CD4-positive, alpha-beta T cell (primary cell): Measurements from ENCODE around the gene CEP192. TPM values are rescaled to one million over a fixed set of nuclear protein-coding genes. Genes with fewer than 3 reads are reported as not detected.
"Not testable (repeated sequence)": the region's sequence is repeated elsewhere in the genome, so short reads cannot be mapped to it uniquely, and the experiment has no call there.

ENCODE experiments used
- ATAC-seq: fragments of 200-7000 bp; cut with Tn5 transposase; one replicate; pipeline ENCODE4 v1.10.0; 2022; ENCODE audit warnings: mild to moderate bottlenecking; ENCODE audit not compliant: poor library complexity
- CTCF ChIA-PET: fragments of 350-600 bp; sonication (Branson Sonifier 250); formaldehyde crosslinking; loops from one replicate; lab custom pipeline; 2021; ENCODE audit warnings: antibody characterized with exemption, inconsistent platforms; lab: Charles Lee
- POLR2A ChIA-PET: fragments of 350-600 bp; sonication (Branson Sonifier 250); formaldehyde crosslinking; loops from one replicate; lab custom pipeline; 2021; ENCODE audit warnings: antibody characterized with exemption, inconsistent platforms; lab: Charles Lee
- DNase-seq, 14 experiments: peaks; one replicate each; pipeline ENCODE4 v3.0.0-alpha.2; 2013 to 2020; ENCODE audit warnings: mixed read lengths in 2 of 14
- H3K27ac ChIP-seq, 2 donors: one replicate each; pipeline versions ENCODE4 v1.5.1 to v1.7.0; 2013; ENCODE audit warnings: low read length in 2 of 2, low read depth in 1 of 2, mild to moderate bottlenecking in 1 of 2
- H3K27me3 ChIP-seq, 2 experiments: 1 replicate in 1 of 2; 2 replicates in 1 of 2; pipeline versions ENCODE4 v1.6.1 to v1.7.0; 2013; ENCODE audit warnings: low read length in 2 of 2, control low read depth in 1 of 2, mild to moderate bottlenecking in 1 of 2, moderate library complexity in 1 of 2; ENCODE audit not compliant: insufficient read depth in 2 of 2, control insufficient read depth in 1 of 2
- H3K36me3 ChIP-seq: one replicate; pipeline ENCODE4 v1.6.1; 2013; ENCODE audit warnings: low read length, control low read depth; ENCODE audit not compliant: insufficient read depth
- H3K4me1 ChIP-seq: one replicate; pipeline ENCODE4 v1.6.1; 2013; ENCODE audit warnings: low read length, control low read depth; ENCODE audit not compliant: insufficient read depth
- H3K4me3 ChIP-seq: one replicate; pipeline ENCODE4 v1.5.1; 2013; ENCODE audit warnings: mild to moderate bottlenecking, low read length, moderate library complexity
- H3K9me3 ChIP-seq, 2 experiments: 1 replicate in 1 of 2; 2 replicates in 1 of 2; pipeline versions ENCODE4 v1.6.1 to v1.7.0; 2013; ENCODE audit warnings: low read length in 2 of 2, mild to moderate bottlenecking in 2 of 2, control low read depth in 1 of 2, moderate library complexity in 1 of 2; ENCODE audit not compliant: control insufficient read depth in 1 of 2, insufficient read depth in 1 of 2
- H3K27ac Mint-ChIP-seq: one replicate; pipeline ENCODE4 v1.8.0; 2020; ENCODE audit warnings: mixed read lengths
- H3K27me3 Mint-ChIP-seq: one replicate; pipeline ENCODE4 v1.8.0; 2021; ENCODE audit warnings: mixed read lengths
- H3K36me3 Mint-ChIP-seq: one replicate; pipeline ENCODE4 v1.8.0; 2021; ENCODE audit warnings: low read depth, mixed read lengths
- H3K4me1 Mint-ChIP-seq: one replicate; pipeline ENCODE4 v1.8.0; 2021; ENCODE audit warnings: low read depth, mixed read lengths
- H3K4me3 Mint-ChIP-seq: one replicate; pipeline ENCODE4 v1.8.0; 2020; ENCODE audit warnings: mild to moderate bottlenecking, mixed read lengths
- H3K9me3 Mint-ChIP-seq: one replicate; pipeline ENCODE4 v1.8.0; 2020; ENCODE audit warnings: mixed read lengths
- intact Hi-C, 2 experiments: fragments of 100-400 bp; cut with DNase I in 1 of 2; cut with micrococcal nuclease in 1 of 2; formaldehyde crosslinking; loops; one replicate each; pipeline versions ENCODE4 v1.15.1 to v1.9.0; 2023 to 2025; cut with DNase I, micrococcal nuclease
- total RNA-seq, 174 experiments: library from RNA in 2 of 174; stranded (reverse) in 2 of 174; gene quantifications; one replicate each; pipeline ENCODE4 v1.2.3 and lab custom pipeline; 2021 to 2026
- TF ChIP-seq, protein P1 (sequence below): fragments of 200-600 bp; IDR thresholded peaks from one replicate; pipeline ENCODE4 v1.8.0; 2022; ENCODE audit warnings: antibody characterized with exemption, mild to moderate bottlenecking

Gene CEP192
- total RNA-seq, 2 experiments from 2014 or later, result 23.4 to 25.0 TPM

GRCh38 chr18:13096719-13097118 is 105.6 kb downstream of the CEP192 start:
- CTCF ChIA-PET, result no interaction called here
- Histone ChIP-seq H3K4me3 (no peak overlapping the region), H3K27me3 (no peaks in the 10 kb centered on the region), H3K27ac (no peak overlapping the region), H3K4me1 (no peaks in the 10 kb centered on the region), H3K36me3 (peaks cover 71% of the 10 kb centered on the region), H3K9me3 (no peaks in the 10 kb centered on the region)
- ATAC-seq, result no peak
- Mint-ChIP-seq H3K27me3 (no peaks in the 10 kb centered on the region), H3K27ac (no peak overlapping the region), H3K9me3 (no peaks in the 10 kb centered on the region), H3K4me3 (no peak overlapping the region), H3K4me1 (no peaks in the 10 kb centered on the region), H3K36me3 (peaks cover 81% of the 10 kb centered on the region)
- TF ChIP-seq, protein P1, sequence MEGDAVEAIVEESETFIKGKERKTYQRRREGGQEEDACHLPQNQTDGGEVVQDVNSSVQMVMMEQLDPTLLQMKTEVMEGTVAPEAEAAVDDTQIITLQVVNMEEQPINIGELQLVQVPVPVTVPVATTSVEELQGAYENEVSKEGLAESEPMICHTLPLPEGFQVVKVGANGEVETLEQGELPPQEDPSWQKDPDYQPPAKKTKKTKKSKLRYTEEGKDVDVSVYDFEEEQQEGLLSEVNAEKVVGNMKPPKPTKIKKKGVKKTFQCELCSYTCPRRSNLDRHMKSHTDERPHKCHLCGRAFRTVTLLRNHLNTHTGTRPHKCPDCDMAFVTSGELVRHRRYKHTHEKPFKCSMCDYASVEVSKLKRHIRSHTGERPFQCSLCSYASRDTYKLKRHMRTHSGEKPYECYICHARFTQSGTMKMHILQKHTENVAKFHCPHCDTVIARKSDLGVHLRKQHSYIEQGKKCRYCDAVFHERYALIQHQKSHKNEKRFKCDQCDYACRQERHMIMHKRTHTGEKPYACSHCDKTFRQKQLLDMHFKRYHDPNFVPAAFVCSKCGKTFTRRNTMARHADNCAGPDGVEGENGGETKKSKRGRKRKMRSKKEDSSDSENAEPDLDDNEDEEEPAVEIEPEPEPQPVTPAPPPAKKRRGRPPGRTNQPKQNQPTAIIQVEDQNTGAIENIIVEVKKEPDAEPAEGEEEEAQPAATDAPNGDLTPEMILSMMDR, result no peak
- intact Hi-C loops, result no loop called here
- POLR2A ChIA-PET, result no interaction called here
- DNase-seq, result no peak

DNA sequence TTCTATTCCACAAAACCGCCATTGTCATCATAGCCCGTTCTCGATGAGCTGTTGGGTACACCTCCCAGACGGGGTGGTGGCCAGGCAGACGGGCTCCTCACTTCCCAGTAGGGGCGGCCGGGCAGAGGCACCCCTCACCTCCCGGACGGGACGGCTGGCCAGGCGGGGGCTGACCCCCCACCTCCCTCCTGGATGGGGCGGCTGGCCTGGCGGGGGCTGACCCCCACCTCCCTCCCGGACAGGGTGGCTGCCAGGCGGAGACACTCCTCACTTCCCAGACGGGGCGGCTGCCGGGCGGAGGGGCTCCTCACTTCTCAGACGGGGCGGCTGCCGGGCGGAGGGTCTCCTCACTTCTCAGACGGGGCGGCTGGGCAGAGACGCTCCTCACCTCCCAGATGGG is 106.9 kb downstream of the CEP192 start:
- H3K27ac Mint-ChIP-seq, H3K4me3 ChIP-seq, H3K4me1 Mint-ChIP-seq, H3K27me3 Mint-ChIP-seq, intact Hi-C loops, H3K4me1 ChIP-seq, ATAC-seq, H3K9me3 ChIP-seq, POLR2A ChIA-PET, DNase-seq, H3K9me3 Mint-ChIP-seq, H3K4me3 Mint-ChIP-seq, H3K27me3 ChIP-seq, H3K27ac ChIP-seq, CTCF ChIA-PET: not testable (repeated sequence)
- H3K36me3 ChIP-seq, result peaks cover 73% of the 10 kb centered on the region
- peaks cover 89% of the 10 kb centered on the region for H3K36me3 Mint-ChIP-seq

- H3K9me3 ChIP-seq, result no peaks in the 10 kb centered on the region
- TF ChIP-seq, protein P1, result no peak
- H3K36me3 ChIP-seq, result peaks cover 75% of the 10 kb centered on the region
- Mint-ChIP-seq H3K27ac (no peak overlapping the region), H3K36me3 (peaks cover 89% of the 10 kb centered on the region), H3K9me3 (no peaks in the 10 kb centered on the region), H3K4me3 (no peak overlapping the region), H3K4me1 (no peaks in the 10 kb centered on the region), H3K27me3 (no peaks in the 10 kb centered on the region)
- DNase-seq, result no peak
- H3K4me1 ChIP-seq, result no peaks in the 10 kb centered on the region
- no peak for ATAC-seq
- H3K4me3 ChIP-seq, result no peak overlapping the region
- CTCF ChIA-PET, result no interaction called here
- POLR2A ChIA-PET, result no interaction called here
- no peak overlapping the region for H3K27ac ChIP-seq
- no peaks in the 10 kb centered on the region for H3K27me3 ChIP-seq
- intact Hi-C loops, result no loop called here
Measured at GRCh38 chr18:13099113-13099512, 108.0 kb downstream of the CEP192 start.

DNA sequence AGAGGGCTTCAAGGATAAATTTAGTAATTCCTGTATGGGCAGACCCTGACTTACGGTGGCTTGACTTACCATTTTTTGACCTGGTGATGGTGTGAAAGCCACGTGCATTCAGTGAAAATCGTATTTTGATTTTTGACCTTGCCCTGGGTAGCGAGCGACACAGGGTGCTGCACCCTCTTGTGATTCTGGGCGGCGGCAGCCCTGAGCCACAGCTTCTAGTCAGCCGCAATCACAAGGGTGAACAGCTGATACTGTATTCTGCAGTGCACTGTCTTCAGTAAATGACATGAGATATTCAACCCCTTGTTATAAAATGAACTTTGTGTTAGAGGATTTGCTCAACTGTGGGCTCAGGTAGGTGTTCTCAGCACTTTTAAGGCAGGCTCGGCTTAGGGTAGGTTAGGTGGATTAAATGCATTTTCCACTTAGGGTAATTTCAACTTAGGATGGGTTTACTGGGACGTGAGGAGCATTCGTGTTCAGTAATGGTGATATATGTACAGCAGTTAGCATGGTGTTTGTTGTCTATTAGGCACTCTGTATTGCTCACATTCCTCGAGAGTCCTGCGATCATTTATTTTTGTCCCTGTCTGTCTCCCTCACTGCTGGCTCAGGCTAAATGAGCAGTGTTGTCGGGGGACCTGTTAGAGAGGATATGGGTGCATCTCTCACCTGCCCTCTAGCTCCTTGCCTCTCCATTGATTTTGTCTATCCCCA is 109.9 kb downstream of the CEP192 start:
- Mint-ChIP-seq H3K27ac (no peak overlapping the region), H3K27me3 (no peaks in the 10 kb centered on the region), H3K4me3 (no peak overlapping the region), H3K4me1 (no peaks in the 10 kb centered on the region), H3K9me3 (no peaks in the 10 kb centered on the region), H3K36me3 (peaks cover 89% of the 10 kb centered on the region)
- H3K27ac ChIP-seq, result no peak overlapping the region
- DNase-seq (no peak), ATAC-seq (no peak)
- no peaks in the 10 kb centered on the region for H3K27me3 ChIP-seq
- TF ChIP-seq, protein P1, result no peak
- intact Hi-C loops, result no loop called here
- CTCF ChIA-PET, result no interaction called here
- no peaks in the 10 kb centered on the region for H3K4me1 ChIP-seq
- H3K36me3 ChIP-seq, result peaks cover 80% of the 10 kb centered on the region
- POLR2A ChIA-PET, result no interaction called here
- no peak overlapping the region for H3K4me3 ChIP-seq
- no peaks in the 10 kb centered on the region for H3K9me3 ChIP-seq
